Stimulated activated naive CD8-positive, alpha-beta T cell treated with anti-CD3 and anti-CD28 coated beads, Interleukin-15, Interleukin-2, amounts not matched to agents 100 U/mL and 50 U/mL, for 24 hours (primary cell): Measurements from ENCODE around the gene CERS1.

Source experiments
- ATAC-seq: fragments of 150-1000 bp; cut with Tn5 transposase; one replicate; pipeline ENCODE4 v1.10.0; 2021
- DNase-seq: peaks from one replicate; pipeline ENCODE4 v3.0.0; 2021

The CERS1 gene

GRCh38 chr19:18856385-18857126, 39.4 kb downstream of the CERS1 start:
- ATAC-seq (no peak), DNase-seq (no peak)

GRCh38 chr19:18855647-18856384, 40.1 kb downstream of the CERS1 start:
- ATAC-seq, result no peak
- no peak for DNase-seq

GRCh38 chr19:18854982-18855381, 41.0 kb downstream of the CERS1 start:
- ATAC-seq (no peak), DNase-seq (no peak)

- DNase-seq (no peak), ATAC-seq (no peak)
Measured at GRCh38 chr19:18853755-18854427, 42.1 kb downstream of the CERS1 start.

GRCh38 chr19:18852648-18853047, 43.3 kb downstream of the CERS1 start:
- DNase-seq (no peak), ATAC-seq (no peak)

GRCh38 chr19:18851673-18852325, 44.2 kb downstream of the CERS1 start:
- DNase-seq, result no peak
- ATAC-seq, result no peak

- ATAC-seq (no peak), DNase-seq (no peak)
Measured at GRCh38 chr19:18850471-18851375, 45.2 kb downstream of the CERS1 start.

- no peak for DNase-seq
- ATAC-seq, result no peak
Measured at GRCh38 chr19:18849838-18850400, 46.0 kb downstream of the CERS1 start.

- ATAC-seq (peak; percentile 29), DNase-seq (peak; percentile 33)
Measured at GRCh38 chr19:18848878-18849661, 46.9 kb downstream of the CERS1 start.

GRCh38 chr19:18847549-18848463, 48.2 kb downstream of the CERS1 start:
- ATAC-seq (no peak), DNase-seq (no peak)

- ATAC-seq (peak; percentile 73), DNase-seq (peak; percentile 79)
Measured at GRCh38 chr19:18846862-18847548, 49.0 kb downstream of the CERS1 start.

GRCh38 chr19:18845961-18846360, 50.0 kb downstream of the CERS1 start:
- no peak for ATAC-seq

GRCh38 chr19:18844806-18845329, 51.1 kb downstream of the CERS1 start:
- no peak for DNase-seq

More at GRCh38 chr19:18845961-18846360, 50.0 kb downstream of the CERS1 start:
- DNase-seq, result no peak

GRCh38 chr19:18843960-18844359, 52.0 kb downstream of the CERS1 start:
- ATAC-seq, result no peak
- no peak for DNase-seq

More at GRCh38 chr19:18844806-18845329, 51.1 kb downstream of the CERS1 start:
- ATAC-seq, result no peak

GRCh38 chr19:18842166-18842565, 53.8 kb downstream of the CERS1 start:
- ATAC-seq, result no peak
- no peak for DNase-seq

GRCh38 chr19:18841400-18841799, 54.6 kb downstream of the CERS1 start:
- ATAC-seq (no peak), DNase-seq (no peak)

- ATAC-seq, result no peak
- DNase-seq, result no peak
Measured at GRCh38 chr19:18840288-18841267, 55.4 kb downstream of the CERS1 start.
